Keratinocyte (primary cell): ENCODE results near the gene IGSF1.

Experiments used
- CTCF ChIP-seq, 3 experiments: IDR thresholded peaks in 1 of 3; conservative IDR thresholded peaks in 1 of 3; optimal IDR thresholded peaks in 1 of 3; 2 replicates in 2 of 3; 3 replicates in 1 of 3; pipeline versions ENCODE3 to v1.5.1; 2011; ENCODE audit warnings: low read length in 3 of 3, mild to moderate bottlenecking in 3 of 3, moderate library complexity in 2 of 3, control low read depth in 1 of 3, inconsistent platforms in 1 of 3; ENCODE audit not compliant: insufficient read depth in 2 of 3; ENCODE audit errors: extremely low read depth in 1 of 3
- EZH2 ChIP-seq: IDR thresholded peaks from one replicate; pipeline ENCODE4 v1.6.1; 2012; ENCODE audit warnings: inconsistent platforms, mild to moderate bottlenecking, low read length, moderate library complexity

- TF ChIP-seq CTCF (optimal IDR thresholded peaks at IDR 0.05 in 1 of 3, IDR thresholded peaks at IDR 0.05 in 1 of 3, conservative IDR thresholded peaks at IDR 0.05 in 1 of 3; ENCODE audit: extremely low read depth in 1 of 3, insufficient read depth in 2 of 3, low read length in 3 of 3) (no peak), EZH2 (no peak)
Measured at GRCh38 chrX:131298846-131299245, 9.7 kb upstream of the IGSF1 start.
